Measurements from ENCODE around the gene KIAA1549. TPM values are rescaled to one million over a fixed set of nuclear protein-coding genes. Genes with fewer than 3 reads are reported as not detected.

KIAA1549 gene
- polyA plus RNA-seq, 6 donors from 2014 or later = 0.05 TPM; not detected in 5

GRCh38 chr7:138875794-138876193 is 105.4 kb downstream of the KIAA1549 start:
- DNase-seq = no peak
- no peak overlapping the region for H3K4me3 Mint-ChIP-seq

GRCh38 chr7:138873220-138873892 is 107.8 kb downstream of the KIAA1549 start:
- Mint-ChIP-seq H3K36me3 (no peaks in the 10 kb centered on the region), H3K9me3 (peaks cover 0 to 2% (median 0%) of the 10 kb centered on the region in 7 donors), H3K4me3 (no peak overlapping the region), H3K27ac (no peak overlapping the region), H3K4me1 (no peaks in the 10 kb centered on the region), H3K27me3 (no peaks in the 10 kb centered on the region)
- ATAC-seq (ENCODE audit: low read depth in 2 of 2) (no peak), DNase-seq (no peak)

More at GRCh38 chr7:138875794-138876193, 105.4 kb downstream of the KIAA1549 start:
- H3K9me3 Mint-ChIP-seq = no peaks in the 10 kb centered on the region
- no peak for ATAC-seq (ENCODE audit: low read depth in 2 of 2)
- H3K27me3 Mint-ChIP-seq = no peaks in the 10 kb centered on the region
- no peak overlapping the region for H3K27ac Mint-ChIP-seq
- H3K4me1 Mint-ChIP-seq = no peaks in the 10 kb centered on the region
- no peaks in the 10 kb centered on the region for H3K36me3 Mint-ChIP-seq

- H3K36me3 Mint-ChIP-seq = no peaks in the 10 kb centered on the region
- H3K4me1 Mint-ChIP-seq = no peaks in the 10 kb centered on the region
- no peak overlapping the region for H3K27ac Mint-ChIP-seq
- H3K27me3 Mint-ChIP-seq = no peaks in the 10 kb centered on the region
- DNase-seq (no peak), ATAC-seq (ENCODE audit: low read depth in 2 of 2) (no peak)
- peaks cover 0 to 2% (median 0%) of the 10 kb centered on the region in 7 donors for H3K9me3 Mint-ChIP-seq
- no peak overlapping the region for H3K4me3 Mint-ChIP-seq
These were observed 108.6 kb downstream of the KIAA1549 start for GRCh38 chr7:138872576-138872975.

- Mint-ChIP-seq H3K4me3 (no peak overlapping the region), H3K27ac (no peak overlapping the region), H3K4me1 (no peaks in the 10 kb centered on the region), H3K36me3 (no peaks in the 10 kb centered on the region), H3K9me3 (peaks cover 0 to 2% (median 0%) of the 10 kb centered on the region in 7 donors), H3K27me3 (no peaks in the 10 kb centered on the region)
- no peak for ATAC-seq (ENCODE audit: low read depth in 2 of 2)
- no peak for DNase-seq
These were observed 109.4 kb downstream of the KIAA1549 start for GRCh38 chr7:138871814-138872090.

- H3K27ac Mint-ChIP-seq = no peak overlapping the region
- H3K36me3 Mint-ChIP-seq = no peaks in the 10 kb centered on the region
- H3K9me3 Mint-ChIP-seq = peaks cover 0 to 2% (median 0%) of the 10 kb centered on the region in 7 donors
- no peaks in the 10 kb centered on the region for H3K4me1 Mint-ChIP-seq
- H3K27me3 Mint-ChIP-seq = no peaks in the 10 kb centered on the region
- H3K4me3 Mint-ChIP-seq = no peak overlapping the region
- DNase-seq (no peak), ATAC-seq (ENCODE audit: low read depth in 2 of 2) (no peak)
These were observed 110.0 kb downstream of the KIAA1549 start for GRCh38 chr7:138871065-138871813.

DNA sequence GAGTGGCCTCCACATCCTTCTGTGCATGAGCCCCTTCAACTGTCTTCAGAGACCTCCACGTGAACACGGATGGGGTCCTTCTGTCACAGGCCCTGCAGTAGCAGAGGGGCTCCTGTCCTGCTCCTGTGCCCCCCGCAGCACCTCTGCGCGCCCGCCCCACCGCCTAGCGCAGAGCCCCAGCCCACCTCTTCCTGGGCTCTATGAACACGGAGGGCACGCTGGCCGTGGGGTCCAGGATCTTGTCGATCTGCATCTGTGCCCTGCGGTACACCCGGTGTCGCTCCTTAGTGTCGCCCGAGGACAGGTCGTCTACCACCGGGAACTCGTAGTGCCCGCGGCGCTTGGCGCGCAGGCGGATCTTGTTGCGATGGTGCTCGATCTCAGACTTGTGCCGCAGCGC is 111.8 kb downstream of the KIAA1549 start:
- Mint-ChIP-seq H3K36me3 (no peaks in the 10 kb centered on the region), H3K4me3 (no peak overlapping the region), H3K27me3 (no peaks in the 10 kb centered on the region), H3K4me1 (peaks cover 2 to 4% (median 3%) of the 10 kb centered on the region in 3 donors), H3K27ac (peak overlapping the region in 1 of 6 donors; percentile 62), H3K9me3 (peaks cover 0 to 2% (median 0%) of the 10 kb centered on the region in 7 donors)
- ATAC-seq (ENCODE audit: low read depth in 2 of 2) (no peak), DNase-seq (no peak)

- Mint-ChIP-seq H3K27ac (no peak overlapping the region), H3K4me3 (no peak overlapping the region), H3K27me3 (no peaks in the 10 kb centered on the region), H3K4me1 (peaks cover 2 to 4% (median 3%) of the 10 kb centered on the region in 3 donors), H3K9me3 (peaks cover 0 to 2% (median 0%) of the 10 kb centered on the region in 7 donors), H3K36me3 (no peaks in the 10 kb centered on the region)
- DNase-seq (no peak), ATAC-seq (ENCODE audit: low read depth in 2 of 2) (no peak)
These were observed 112.5 kb downstream of the KIAA1549 start for GRCh38 chr7:138868711-138869110.

GRCh38 chr7:138867744-138868143 is 113.4 kb downstream of the KIAA1549 start:
- ATAC-seq (ENCODE audit: low read depth in 2 of 2) = no peak
- Mint-ChIP-seq H3K4me3 (no peak overlapping the region), H3K27ac (no peak overlapping the region), H3K9me3 (peaks cover 0 to 2% (median 0%) of the 10 kb centered on the region in 7 donors), H3K27me3 (no peaks in the 10 kb centered on the region), H3K4me1 (peaks cover 2 to 4% (median 3%) of the 10 kb centered on the region in 3 donors), H3K36me3 (no peaks in the 10 kb centered on the region)
- DNase-seq = no peak

DNA sequence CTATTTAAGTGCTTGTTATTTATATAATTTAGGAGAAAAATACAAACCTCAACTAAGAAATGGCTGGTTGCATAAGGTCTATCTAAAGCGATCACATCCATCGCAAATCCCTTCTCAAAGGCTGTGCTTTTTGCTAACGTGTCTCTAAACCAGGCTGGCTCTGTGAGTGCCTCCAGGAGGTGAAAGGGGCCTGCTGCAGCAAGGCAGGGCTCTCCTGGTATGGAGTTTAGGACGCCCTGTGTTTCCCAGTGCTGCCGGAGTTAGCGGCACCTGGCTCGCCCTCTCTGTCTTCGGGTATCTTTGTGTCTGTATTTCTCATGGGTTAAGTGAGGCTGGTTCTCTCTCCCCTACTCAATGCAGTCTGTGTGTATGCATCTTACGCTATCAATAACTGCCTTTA is 114.8 kb downstream of the KIAA1549 start:
- H3K27me3 Mint-ChIP-seq = no peaks in the 10 kb centered on the region
- ATAC-seq (ENCODE audit: low read depth in 2 of 2) (no peak), DNase-seq (no peak)
- H3K4me3 Mint-ChIP-seq = no peak overlapping the region
- H3K36me3 Mint-ChIP-seq = no peaks in the 10 kb centered on the region
- H3K27ac Mint-ChIP-seq = peak overlapping the region in 1 of 6 donors; percentile 10
- H3K4me1 Mint-ChIP-seq = peaks cover 2 to 4% (median 3%) of the 10 kb centered on the region in 3 donors
- H3K9me3 Mint-ChIP-seq = peaks cover 0 to 2% (median 0%) of the 10 kb centered on the region in 7 donors

DNA sequence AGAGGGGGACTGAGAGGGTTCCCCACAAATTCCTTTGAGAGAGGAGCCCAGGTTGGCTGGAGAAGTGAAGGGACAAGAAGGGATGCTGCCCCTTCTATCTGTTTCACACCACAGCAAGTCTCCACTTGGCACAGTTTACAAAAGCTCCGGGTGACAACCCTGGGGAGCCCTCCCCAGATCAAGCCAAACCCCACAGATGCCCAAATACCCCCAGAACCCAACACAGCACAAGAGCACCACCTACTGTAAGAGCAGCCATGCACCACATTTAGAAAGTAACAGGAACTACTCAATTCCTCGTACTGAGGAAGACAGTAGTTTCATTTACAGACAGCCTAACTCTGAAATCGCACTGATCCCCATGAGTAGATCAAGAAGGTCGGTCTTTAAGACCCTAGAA is 115.3 kb downstream of the KIAA1549 start:
- H3K36me3 Mint-ChIP-seq = no peaks in the 10 kb centered on the region
- H3K9me3 Mint-ChIP-seq = peaks cover 0 to 2% (median 0%) of the 10 kb centered on the region in 7 donors
- ATAC-seq (ENCODE audit: low read depth in 2 of 2) (no peak), DNase-seq (no peak)
- H3K27ac Mint-ChIP-seq = peak overlapping the region in 1 of 6 donors; percentile 10
- H3K4me1 Mint-ChIP-seq = peaks cover 2 to 4% (median 3%) of the 10 kb centered on the region in 3 donors
- no peaks in the 10 kb centered on the region for H3K27me3 Mint-ChIP-seq
- no peak overlapping the region for H3K4me3 Mint-ChIP-seq

DNA sequence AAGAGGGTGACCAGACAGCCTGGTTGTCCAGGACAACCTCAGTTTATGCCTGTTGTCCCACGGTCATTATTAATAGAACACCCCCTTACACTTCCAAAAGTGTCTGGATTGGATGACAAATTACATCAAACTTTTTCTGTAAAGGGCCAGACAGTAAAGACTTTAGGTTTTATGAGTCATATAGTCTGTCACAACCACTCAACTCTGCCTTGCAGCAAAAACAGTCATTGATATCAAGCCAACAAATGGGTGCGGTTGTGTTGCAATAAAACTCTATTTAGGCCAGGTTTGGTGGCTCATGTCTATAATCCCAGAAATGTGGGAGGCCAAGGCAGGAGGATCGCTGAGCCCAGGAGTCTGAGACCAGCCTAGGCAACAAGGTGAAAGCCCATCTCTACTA is 116.5 kb downstream of the KIAA1549 start:
- Mint-ChIP-seq H3K27ac (no peak overlapping the region), H3K36me3 (no peaks in the 10 kb centered on the region), H3K27me3 (no peaks in the 10 kb centered on the region), H3K4me1 (peaks cover 2 to 4% (median 3%) of the 10 kb centered on the region in 3 donors), H3K4me3 (peak overlapping the region in 1 of 8 donors; percentile 1), H3K9me3 (peaks cover 0 to 3% (median 2%) of the 10 kb centered on the region in 7 donors)
- ATAC-seq (ENCODE audit: low read depth in 2 of 2) (no peak), DNase-seq (no peak)

DNA sequence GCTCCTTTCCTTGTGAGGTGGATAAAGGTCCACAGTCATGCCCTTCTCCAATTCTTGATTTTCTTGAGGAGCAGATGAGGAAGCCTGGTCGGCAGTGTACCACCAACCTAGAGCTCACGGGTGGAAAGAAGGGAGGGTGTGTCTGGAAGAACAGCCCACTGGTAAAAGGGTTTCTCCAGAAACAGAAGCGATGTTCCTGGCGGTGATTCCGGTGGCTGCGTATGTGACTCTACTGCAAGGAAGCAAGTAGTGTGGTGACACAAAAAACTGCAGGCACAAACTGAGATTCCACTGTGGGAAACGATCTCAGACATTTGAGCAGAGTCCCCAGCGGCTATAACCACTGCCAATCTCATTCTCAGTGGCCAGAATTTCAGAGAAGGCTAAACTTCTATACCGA is 117.3 kb downstream of the KIAA1549 start:
- Mint-ChIP-seq H3K4me3 (no peak overlapping the region), H3K27ac (no peak overlapping the region), H3K36me3 (no peaks in the 10 kb centered on the region), H3K9me3 (peaks cover 0 to 8% (median 1%) of the 10 kb centered on the region in 7 donors), H3K27me3 (no peaks in the 10 kb centered on the region), H3K4me1 (peaks cover 2 to 4% (median 3%) of the 10 kb centered on the region in 3 donors)
- no peak for DNase-seq
- ATAC-seq (ENCODE audit: low read depth in 2 of 2) = no peak

DNA sequence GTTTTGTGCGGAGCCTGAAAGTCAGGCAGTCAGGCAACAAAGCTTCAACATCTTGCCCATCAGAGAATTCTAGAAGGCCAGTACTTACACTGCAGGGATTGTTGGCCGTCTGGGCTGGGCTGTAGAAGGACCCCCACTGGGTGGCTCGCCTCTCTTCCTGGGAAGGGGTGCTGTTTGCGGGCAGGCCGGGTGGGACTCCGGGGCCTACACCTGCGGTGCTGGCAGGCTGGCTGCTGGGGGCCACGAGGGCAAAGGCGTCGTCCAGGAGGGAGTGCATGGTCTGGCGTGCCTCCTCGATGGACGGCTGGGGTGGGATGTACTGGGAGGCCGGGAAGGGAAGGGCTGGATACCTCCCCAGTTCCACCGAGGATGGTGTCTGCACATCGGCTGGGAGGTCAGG is 120.1 kb downstream of the KIAA1549 start:
- Mint-ChIP-seq H3K4me1 (peaks cover 2 to 4% (median 3%) of the 10 kb centered on the region in 3 donors), H3K9me3 (peaks cover 9 to 33% (median 22%) of the 10 kb centered on the region in 7 donors), H3K27ac (no peak overlapping the region), H3K4me3 (no peak overlapping the region), H3K36me3 (peaks cover 0 to 4% of the 10 kb centered on the region in 2 donors), H3K27me3 (no peaks in the 10 kb centered on the region)
- ATAC-seq (ENCODE audit: low read depth in 2 of 2) (no peak), DNase-seq (no peak)

- ATAC-seq (ENCODE audit: low read depth in 2 of 2) = no peak
- no peak for DNase-seq
- Mint-ChIP-seq H3K27ac (no peak overlapping the region), H3K27me3 (no peaks in the 10 kb centered on the region), H3K4me1 (no peaks in the 10 kb centered on the region), H3K4me3 (no peak overlapping the region), H3K9me3 (peaks cover 9 to 33% (median 22%) of the 10 kb centered on the region in 7 donors), H3K36me3 (peaks cover 0 to 4% of the 10 kb centered on the region in 2 donors)
These were observed 123.5 kb downstream of the KIAA1549 start for GRCh38 chr7:138857728-138858127.
